KMS-11 (cell line): ENCODE data around the gene FER.
"Not testable (repeated sequence)": the region's sequence is repeated elsewhere in the genome, so short reads cannot be mapped to it uniquely, and the experiment has no call there.

Experiments
- H2AFZ ChIP-seq: fragments of 200-600 bp; sonication (generic); 2 replicates; pipeline ENCODE4 v1.6.1; 2016; ENCODE audit warnings: antibody characterized with exemption, mixed run types, low read depth
- H3K27ac ChIP-seq: fragments of 200-600 bp; sonication (generic); 2 replicates; pipeline ENCODE4 v1.6.1; 2016; ENCODE audit warnings: mild to moderate bottlenecking, mixed run types
- H3K27me3 ChIP-seq: fragments of 200-600 bp; sonication (generic); 2 replicates; pipeline ENCODE4 v1.6.1; 2017; ENCODE audit warnings: mild to moderate bottlenecking, low read depth, mixed run types, moderate library complexity; ENCODE audit not compliant: insufficient read depth
- H3K36me3 ChIP-seq: fragments of 200-600 bp; sonication (generic); 2 replicates; pipeline ENCODE4 v1.6.1; 2017; ENCODE audit warnings: mild to moderate bottlenecking, mixed run types; ENCODE audit not compliant: insufficient read depth
- H3K4me1 ChIP-seq: fragments of 200-600 bp; sonication (generic); 2 replicates; pipeline ENCODE4 v1.6.1; 2016; ENCODE audit warnings: mild to moderate bottlenecking, low read depth, mixed run types; ENCODE audit not compliant: poor library complexity, severe bottlenecking
- H3K4me2 ChIP-seq: fragments of 200-600 bp; sonication (generic); 2 replicates; pipeline ENCODE4 v1.7.0; 2016; ENCODE audit warnings: mild to moderate bottlenecking, mixed run types
- H3K4me3 ChIP-seq: fragments of 200-600 bp; sonication (generic); IDR thresholded peaks from 2 replicates; pipeline ENCODE4 v1.6.1; 2017; ENCODE audit warnings: low read depth, low read length, mixed read lengths; ENCODE audit not compliant: insufficient read depth
- H3K79me2 ChIP-seq: fragments of 200-600 bp; sonication (generic); 2 replicates; pipeline ENCODE4 v1.6.1; 2016; ENCODE audit warnings: low read depth, mixed run types; ENCODE audit not compliant: insufficient read depth
- H3K9ac ChIP-seq: fragments of 200-600 bp; sonication (generic); 2 replicates; pipeline ENCODE4 v1.6.1; 2016; ENCODE audit warnings: mild to moderate bottlenecking, mixed run types
- H4K20me1 ChIP-seq: fragments of 200-600 bp; sonication (generic); 2 replicates; pipeline ENCODE4 v1.6.1; 2016; ENCODE audit warnings: mild to moderate bottlenecking, mixed run types; ENCODE audit not compliant: insufficient read depth
- CTCF ChIP-seq: fragments of 200-600 bp; sonication (generic); conservative IDR thresholded peaks from 2 replicates; pipeline ENCODE4 v1.6.1; 2017; ENCODE audit warnings: low read depth, mild to moderate bottlenecking, antibody characterized with exemption, low read length, moderate library complexity, mixed read lengths

FER gene

GRCh38 chr5:108836492-108836891, 88.8 kb downstream of the FER start:
- Histone ChIP-seq H3K27ac (no peak overlapping the region), H3K27me3 (no peaks in the 10 kb centered on the region), H2AFZ (no peak overlapping the region), H4K20me1 (no peaks in the 10 kb centered on the region), H3K4me1 (no peaks in the 10 kb centered on the region), H3K4me3 (no peak overlapping the region), H3K79me2 (no peaks in the 10 kb centered on the region), H3K36me3 (no peaks in the 10 kb centered on the region), H3K4me2 (no peak overlapping the region), H3K9ac (no peak overlapping the region)
- no peak for TF ChIP-seq CTCF

- not testable (repeated sequence) for H3K9ac ChIP-seq, H3K4me1 ChIP-seq, H2AFZ ChIP-seq, H3K36me3 ChIP-seq, H3K27ac ChIP-seq, H3K4me3 ChIP-seq, H3K27me3 ChIP-seq, H4K20me1 ChIP-seq, H3K4me2 ChIP-seq, H3K79me2 ChIP-seq
These were observed 94.7 kb downstream of the FER start for GRCh38 chr5:108842260-108842941.

GRCh38 chr5:108851129-108851528, 103.4 kb downstream of the FER start:
- H3K36me3 ChIP-seq, H3K4me3 ChIP-seq, H3K79me2 ChIP-seq, H3K27me3 ChIP-seq, H4K20me1 ChIP-seq, H3K4me2 ChIP-seq, H3K9ac ChIP-seq, H3K27ac ChIP-seq, H3K4me1 ChIP-seq, H2AFZ ChIP-seq: not testable (repeated sequence)

GRCh38 chr5:108857905-108858304, 110.2 kb downstream of the FER start:
- Histone ChIP-seq H2AFZ (no peak overlapping the region), H3K4me1 (peaks cover 3% of the 10 kb centered on the region), H3K9ac (no peak overlapping the region), H3K4me3 (no peak overlapping the region), H3K36me3 (no peaks in the 10 kb centered on the region), H3K4me2 (no peak overlapping the region), H3K27me3 (no peaks in the 10 kb centered on the region), H3K27ac (no peak overlapping the region), H4K20me1 (no peaks in the 10 kb centered on the region), H3K79me2 (no peaks in the 10 kb centered on the region)
- TF ChIP-seq CTCF: no peak

- H3K9ac ChIP-seq: no peak overlapping the region
- H3K36me3 ChIP-seq: no peaks in the 10 kb centered on the region
- no peak overlapping the region for H3K27ac ChIP-seq
- H3K4me2 ChIP-seq: no peak overlapping the region
- H4K20me1 ChIP-seq: no peaks in the 10 kb centered on the region
- H3K27me3 ChIP-seq: no peaks in the 10 kb centered on the region
- no peak overlapping the region for H3K4me3 ChIP-seq
- H2AFZ ChIP-seq: no peak overlapping the region
- H3K4me1 ChIP-seq: peaks cover 3% of the 10 kb centered on the region
- no peak for TF ChIP-seq CTCF
- no peaks in the 10 kb centered on the region for H3K79me2 ChIP-seq
These were observed 111.3 kb downstream of the FER start for GRCh38 chr5:108858959-108859358.
